HCT116 (cell line): Measurements from ENCODE around the gene PTPA. TPM values are rescaled to one million over a fixed set of nuclear protein-coding genes. Genes with fewer than 3 reads are reported as not detected.

Experiments
- ATAC-seq: fragments of 200-7000 bp; cut with Tn5 transposase; 2 replicates; pipeline ENCODE4 v1.9.1; 2020; ENCODE audit warnings: mild to moderate bottlenecking, moderate library complexity
- BruUV-seq: library from RNA; stranded (reverse); fragments of 400-500 nt; replicated peaks from 2 replicates; lab custom pipeline; 2021; lab: Mats Ljungman, UMichigan
- CTCF ChIA-PET: fragments of 300-600 bp; sonication (Branson Sonifier 250); formaldehyde crosslinking; loops from one replicate; lab custom pipeline; 2021; ENCODE audit warnings: antibody characterized with exemption; lab: Charles Lee
- POLR2A ChIA-PET: fragments of 300-600, 350-600 bp; sonication (Branson Sonifier 250); formaldehyde crosslinking; loops from one replicate; lab custom pipeline; 2021; ENCODE audit warnings: antibody characterized with exemption; lab: Charles Lee
- RAD21 ChIA-PET, 2 experiments: fragments of 300-600 bp; sonication (Branson Sonifier 250); formaldehyde crosslinking; loops; one replicate each; lab custom pipeline; 2023; ENCODE audit warnings: low total read pairs in 2 of 2; ENCODE audit not compliant: uncharacterized antibody in 2 of 2, unreplicated experiment in 2 of 2, low non-redundant PET in 1 of 2; lab: Charles Lee
- DNase-seq: peaks from one replicate; pipeline ENCODE4 v3.0.0-alpha.2; 2010; ENCODE audit warnings: low read depth, low spot score
- H2AFZ ChIP-seq: fragments of 200-600 bp; shearing (Covaris generic), sonication (generic); 2 replicates; pipeline ENCODE4 v1.6.1; 2017; ENCODE audit warnings: low read depth, mixed run types, mixed read lengths, antibody characterized with exemption, low read length; ENCODE audit not compliant: poor library complexity, severe bottlenecking
- H3K27ac ChIP-seq: 2 replicates; pipeline ENCODE4 v1.5.1; 2012; ENCODE audit warnings: low read depth, low read length
- H3K27me3 ChIP-seq: fragments of 200-600 bp; sonication (generic); 2 replicates; pipeline ENCODE4 v1.6.1; 2016; ENCODE audit warnings: mixed run types, low read length, mixed read lengths; ENCODE audit not compliant: insufficient read depth
- H3K36me3 ChIP-seq, 2 experiments: fragments of 200-500 bp in 1 of 2; fragments of 200-600 bp in 1 of 2; sonication (Bioruptor generic) in 1 of 2; sonication (generic) in 1 of 2; 2 replicates each; pipeline versions ENCODE4 v1.5.1 to v1.6.1; 2014 to 2016; ENCODE audit warnings: low read length in 2 of 2, inconsistent platforms in 1 of 2, mixed read lengths in 1 of 2, mixed run types in 1 of 2; ENCODE audit not compliant: insufficient read depth in 2 of 2, control insufficient read depth in 1 of 2
- H3K4me1 ChIP-seq, 2 experiments: fragments of 200-600 bp in 1 of 2; sonication (generic) in 1 of 2; 2 replicates each; pipeline versions ENCODE4 v1.5.1 to v1.6.1; 2012 to 2017; ENCODE audit warnings: low read length in 2 of 2, inconsistent platforms in 1 of 2, mild to moderate bottlenecking in 1 of 2, mixed read lengths in 1 of 2, mixed run types in 1 of 2, moderate library complexity in 1 of 2; ENCODE audit not compliant: insufficient read depth in 2 of 2, control insufficient read depth in 1 of 2
- H3K4me2 ChIP-seq: fragments of 200-600 bp; sonication (generic); 2 replicates; pipeline ENCODE4 v1.6.1; 2017; ENCODE audit warnings: mixed run types, low read length, mixed read lengths
- H3K4me3 ChIP-seq, 2 experiments: fragments of 200-600 bp in 1 of 2; sonication (generic) in 1 of 2; replicated peaks in 1 of 2; 2 replicates each; pipeline ENCODE4 v1.5.1; 2011 to 2016; ENCODE audit warnings: low read length in 2 of 2, control low read depth in 1 of 2, low read depth in 1 of 2, mild to moderate bottlenecking in 1 of 2, mixed read lengths in 1 of 2, mixed run types in 1 of 2
- H3K79me2 ChIP-seq: fragments of 200-600 bp; sonication (generic); 2 replicates; pipeline ENCODE4 v1.6.1; 2017; ENCODE audit warnings: mild to moderate bottlenecking, mixed run types, low read length, moderate library complexity, mixed read lengths; ENCODE audit not compliant: insufficient read depth
- H3K9ac ChIP-seq: fragments of 200-600 bp; sonication (generic); 2 replicates; pipeline ENCODE4 v1.6.1; 2016; ENCODE audit warnings: low read length, mixed read lengths
- H3K9me2 ChIP-seq: fragments of 200-600 bp; sonication (generic), shearing (Covaris generic); 2 replicates; pipeline ENCODE4 v1.6.1; 2017; ENCODE audit warnings: mixed run types, mild to moderate bottlenecking, moderate library complexity; ENCODE audit not compliant: insufficient read depth
- H3K9me3 ChIP-seq, 2 experiments: fragments of 200-500 bp in 1 of 2; fragments of 200-600 bp in 1 of 2; sonication (Bioruptor generic) in 1 of 2; sonication (generic) in 1 of 2; 2 replicates each; pipeline ENCODE4 v1.6.1; 2014 to 2017; ENCODE audit warnings: low read length in 2 of 2, mixed read lengths in 2 of 2, inconsistent platforms in 1 of 2, low read depth in 1 of 2, mild to moderate bottlenecking in 1 of 2, mixed run types in 1 of 2, moderate library complexity in 1 of 2; ENCODE audit not compliant: control insufficient read depth in 1 of 2, insufficient read depth in 1 of 2
- H4K20me1 ChIP-seq: fragments of 200-600 bp; sonication (generic), shearing (Covaris generic); 2 replicates; pipeline ENCODE4 v1.6.1; 2017; ENCODE audit warnings: mixed run types, mild to moderate bottlenecking, moderate library complexity; ENCODE audit not compliant: insufficient read depth
- ATF3 ChIP-seq: IDR thresholded peaks from 2 replicates; pipeline ENCODE4 v1.6.1; 2012
- ELF1 ChIP-seq: IDR thresholded peaks from 2 replicates; pipeline ENCODE4 v1.6.1; 2012; ENCODE audit warnings: low read depth, borderline replicate concordance
- EZH2 ChIP-seq: fragments of 200-600 bp; sonication (generic); IDR thresholded peaks from 2 replicates; pipeline ENCODE4 v1.6.1; 2017; ENCODE audit warnings: antibody characterized with exemption, mixed run types
- FOSL1 ChIP-seq: IDR thresholded peaks from 2 replicates; pipeline ENCODE4 v1.6.1; 2012; ENCODE audit warnings: low read depth
- JUND ChIP-seq: IDR thresholded peaks from 2 replicates; pipeline ENCODE4 v1.6.1; 2012
- POLR2A ChIP-seq: IDR thresholded peaks from 2 replicates; pipeline ENCODE4 v1.7.0; 2011; ENCODE audit warnings: borderline replicate concordance; ENCODE audit not compliant: insufficient read depth, insufficient read length; ENCODE audit errors: extremely low read depth
- POLR2AphosphoS5 ChIP-seq: IDR thresholded peaks from 2 replicates; pipeline ENCODE4 v1.6.1; 2011; ENCODE audit warnings: mild to moderate bottlenecking, low read depth, low read length, moderate library complexity
- RAD21 ChIP-seq: IDR thresholded peaks from 2 replicates; pipeline ENCODE4 v1.6.1; 2012; ENCODE audit warnings: low read depth, mild to moderate bottlenecking
- REST ChIP-seq: IDR thresholded peaks from 2 replicates; pipeline ENCODE4 v1.6.1; 2012; ENCODE audit warnings: low read depth
- SIN3A ChIP-seq: IDR thresholded peaks from 2 replicates; pipeline ENCODE4 v1.6.1; 2012; ENCODE audit warnings: low read depth
- SP1 ChIP-seq: IDR thresholded peaks from 2 replicates; pipeline ENCODE4 v1.6.1; 2012; ENCODE audit warnings: low read depth
- SRF ChIP-seq: IDR thresholded peaks from 2 replicates; pipeline ENCODE4 v1.6.1; 2012; ENCODE audit warnings: low read depth
- TCF7L2 ChIP-seq: IDR thresholded peaks from 2 replicates; pipeline ENCODE4 v1.7.0; 2011; ENCODE audit warnings: borderline replicate concordance, inconsistent platforms; ENCODE audit not compliant: insufficient read depth, insufficient read length; ENCODE audit errors: extremely low read depth
- YY1 ChIP-seq: IDR thresholded peaks from 2 replicates; pipeline ENCODE4 v1.6.1; 2011; ENCODE audit warnings: low read length, low read depth, moderate library complexity, mild to moderate bottlenecking; ENCODE audit not compliant: insufficient replicate concordance; ENCODE audit errors: extremely low read depth
- ZNF274 ChIP-seq: fragments of 200-500 bp; sonication (Bioruptor generic); IDR thresholded peaks from 2 replicates; pipeline ENCODE4 v1.6.1; 2014; ENCODE audit warnings: mild to moderate bottlenecking, low read depth, low read length, inconsistent platforms
- intact Hi-C: fragments of 100-400 bp; cut with micrococcal nuclease; formaldehyde crosslinking; loops from 2 replicates; pipeline ENCODE4 v1.10.0; 2022
- total RNA-seq: library from RNA; stranded (reverse); gene quantifications from one replicate; pipeline ENCODE4 v1.2.1, GENCODE V29; 2021; ENCODE audit not compliant: unreplicated experiment
- TF ChIP-seq, protein P1 (sequence below): IDR thresholded peaks from 2 replicates; pipeline ENCODE4 v1.6.1; 2011; ENCODE audit warnings: mild to moderate bottlenecking, low read length, moderate library complexity; ENCODE audit not compliant: insufficient replicate concordance; ENCODE audit errors: extremely low read depth
- TF ChIP-seq, protein P2 (sequence below), 3 experiments: fragments of 200-600 bp in 1 of 3; sonication (generic) in 1 of 3; IDR thresholded peaks in 2 of 3; conservative IDR thresholded peaks in 1 of 3; 2 replicates each; pipeline ENCODE4 v1.5.1; 2012 to 2017; ENCODE audit warnings: low read depth in 2 of 3, low read length in 2 of 3, antibody characterized with exemption in 1 of 3, borderline replicate concordance in 1 of 3, control low read depth in 1 of 3, mild to moderate bottlenecking in 1 of 3, mixed read lengths in 1 of 3, mixed run types in 1 of 3, moderate library complexity in 1 of 3; ENCODE audit not compliant: insufficient read depth in 1 of 3

PTPA gene
- total RNA-seq, 1 experiment from 2014 or later, result 177 TPM

DNA sequence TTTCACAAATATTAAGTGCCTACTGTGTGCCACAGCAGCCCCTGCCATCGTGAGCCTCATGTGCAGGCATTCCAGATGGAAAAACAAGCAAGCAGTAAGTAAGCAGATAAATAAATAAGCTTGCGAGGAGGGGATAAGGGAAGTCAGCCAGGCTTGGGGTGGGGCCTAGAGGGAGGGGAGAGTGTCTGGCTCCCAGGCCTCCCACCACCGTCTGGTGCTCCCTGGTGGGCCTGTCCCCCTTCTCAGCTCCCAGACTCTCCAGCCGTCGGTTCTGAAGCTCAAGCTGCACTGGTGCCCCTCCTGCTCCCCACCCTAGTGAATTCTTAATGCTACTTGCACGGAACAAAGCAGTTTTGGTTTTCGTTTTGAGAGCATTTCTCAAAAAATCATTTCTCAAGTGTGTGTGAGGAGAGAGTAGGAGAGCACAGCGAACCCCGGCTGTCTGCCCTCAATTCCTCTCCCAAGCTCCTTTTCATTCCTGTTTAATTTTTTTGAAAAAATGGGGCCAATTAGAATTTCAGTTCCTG is 73.4 kb downstream of the PTPA start:
- H3K27me3 ChIP-seq, result no peaks in the 10 kb centered on the region
- H3K9ac ChIP-seq, result no peak overlapping the region
- DNase-seq (no peak), ATAC-seq (no peak)
- no peak overlapping the region for H3K4me2 ChIP-seq
- ChIA-PET RAD21 (interaction anchor here in 1 of 2 experiments (0.6 kb wide), 1 partner anchor 10 kb away, joined by 3 read pairs; no protein-coding TSS in a partner anchor), CTCF (interaction anchor here (1.1 to 1.5 kb wide), 2 partner anchors 10 to 12 kb away, joined by 3 to 4 read pairs; no protein-coding TSS in a partner anchor), POLR2A (no interaction called here)
- H3K4me3 ChIP-seq, result no peak overlapping the region
- no TSS peak for BruUV-seq
- H3K36me3 ChIP-seq, result no peaks in the 10 kb centered on the region
- peaks cover 35 to 51% of the 10 kb centered on the region in 2 experiments for H3K4me1 ChIP-seq
- no peak overlapping the region for H2AFZ ChIP-seq
- H3K79me2 ChIP-seq, result no peaks in the 10 kb centered on the region
- H3K9me2 ChIP-seq, result no peaks in the 10 kb centered on the region
- intact Hi-C loops, result no loop called here
- no peaks in the 10 kb centered on the region for H4K20me1 ChIP-seq
- peaks cover 0 to 5% of the 10 kb centered on the region in 2 experiments; a peak in 1 of 4 replicates for H3K9me3 ChIP-seq
- TF ChIP-seq POLR2AphosphoS5 (no peak), SRF (no peak), RAD21 (no peak), POLR2A (no peak), TCF7L2 (no peak), ATF3 (no peak), YY1 (no peak), SIN3A (no peak), ZNF274 (no peak), EZH2 (no peak), FOSL1 (no peak), REST (no peak), ELF1 (no peak), JUND (no peak), SP1 (no peak)
- TF ChIP-seq, protein P1, sequence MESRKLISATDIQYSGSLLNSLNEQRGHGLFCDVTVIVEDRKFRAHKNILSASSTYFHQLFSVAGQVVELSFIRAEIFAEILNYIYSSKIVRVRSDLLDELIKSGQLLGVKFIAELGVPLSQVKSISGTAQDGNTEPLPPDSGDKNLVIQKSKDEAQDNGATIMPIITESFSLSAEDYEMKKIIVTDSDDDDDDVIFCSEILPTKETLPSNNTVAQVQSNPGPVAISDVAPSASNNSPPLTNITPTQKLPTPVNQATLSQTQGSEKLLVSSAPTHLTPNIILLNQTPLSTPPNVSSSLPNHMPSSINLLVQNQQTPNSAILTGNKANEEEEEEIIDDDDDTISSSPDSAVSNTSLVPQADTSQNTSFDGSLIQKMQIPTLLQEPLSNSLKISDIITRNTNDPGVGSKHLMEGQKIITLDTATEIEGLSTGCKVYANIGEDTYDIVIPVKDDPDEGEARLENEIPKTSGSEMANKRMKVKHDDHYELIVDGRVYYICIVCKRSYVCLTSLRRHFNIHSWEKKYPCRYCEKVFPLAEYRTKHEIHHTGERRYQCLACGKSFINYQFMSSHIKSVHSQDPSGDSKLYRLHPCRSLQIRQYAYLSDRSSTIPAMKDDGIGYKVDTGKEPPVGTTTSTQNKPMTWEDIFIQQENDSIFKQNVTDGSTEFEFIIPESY, result no peak
- TF ChIP-seq, protein P2, sequence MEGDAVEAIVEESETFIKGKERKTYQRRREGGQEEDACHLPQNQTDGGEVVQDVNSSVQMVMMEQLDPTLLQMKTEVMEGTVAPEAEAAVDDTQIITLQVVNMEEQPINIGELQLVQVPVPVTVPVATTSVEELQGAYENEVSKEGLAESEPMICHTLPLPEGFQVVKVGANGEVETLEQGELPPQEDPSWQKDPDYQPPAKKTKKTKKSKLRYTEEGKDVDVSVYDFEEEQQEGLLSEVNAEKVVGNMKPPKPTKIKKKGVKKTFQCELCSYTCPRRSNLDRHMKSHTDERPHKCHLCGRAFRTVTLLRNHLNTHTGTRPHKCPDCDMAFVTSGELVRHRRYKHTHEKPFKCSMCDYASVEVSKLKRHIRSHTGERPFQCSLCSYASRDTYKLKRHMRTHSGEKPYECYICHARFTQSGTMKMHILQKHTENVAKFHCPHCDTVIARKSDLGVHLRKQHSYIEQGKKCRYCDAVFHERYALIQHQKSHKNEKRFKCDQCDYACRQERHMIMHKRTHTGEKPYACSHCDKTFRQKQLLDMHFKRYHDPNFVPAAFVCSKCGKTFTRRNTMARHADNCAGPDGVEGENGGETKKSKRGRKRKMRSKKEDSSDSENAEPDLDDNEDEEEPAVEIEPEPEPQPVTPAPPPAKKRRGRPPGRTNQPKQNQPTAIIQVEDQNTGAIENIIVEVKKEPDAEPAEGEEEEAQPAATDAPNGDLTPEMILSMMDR (IDR thresholded peaks at IDR 0.05 in 2 of 3, conservative IDR thresholded peaks at IDR 0.05 in 1 of 3; ENCODE audit: borderline replicate concordance in 1 of 3, insufficient read depth in 1 of 3, low read depth in 2 of 3, low read length in 2 of 3), result no peak
- H3K27ac ChIP-seq, result no peak overlapping the region
